K562 (cell line): ENCODE data around the gene HSPH1. TPM values are rescaled to one million over a fixed set of nuclear protein-coding genes. Genes with fewer than 3 reads are reported as not detected.

Experiments used
- ATAC-seq: fragments of 200-7000 bp; cut with Tn5 transposase; 3 replicates; pipeline ENCODE4 v1.9.1; 2020; ENCODE audit warnings: moderate library complexity
- BruUV-seq: library from RNA; stranded (reverse); fragments of 400-500 nt; replicated peaks from 2 replicates; lab custom pipeline; 2021; lab: Mats Ljungman, UMichigan
- CTCF ChIA-PET: fragments of 300-600 bp; formaldehyde crosslinking; extraction: SDS; loops from one replicate; lab custom pipeline; 2021; ENCODE audit warnings: low intra/inter-chr PET ratio; lab: Yijun Ruan, JAX
- POLR2A ChIA-PET: fragments of 300-600, 350-650 bp; sonication (Branson Sonifier 250); formaldehyde crosslinking; extraction: SDS; loops from one replicate; lab custom pipeline; 2021; ENCODE audit warnings: antibody characterized with exemption, inconsistent platforms; lab: Yijun Ruan, JAX
- DNase-seq, 4 experiments: peaks; one replicate each; pipeline versions ENCODE4 v3.0.0 to v3.0.0-alpha.2; 2011 to 2018; ENCODE audit warnings: low spot score in 3 of 4, mixed read lengths in 3 of 4; ENCODE audit errors: extremely low read depth in 1 of 4
- FAIRE-seq: peaks from 2 replicates; lab custom pipeline; 2011; peaks lifted over from hg19 to GRCh38; lab: Jason Lieb, UNC
- H2AFZ ChIP-seq: 2 replicates; pipeline ENCODE4 v1.6.0; 2011; ENCODE audit warnings: low read depth, low read length, control low read depth, inconsistent platforms
- H3K27ac ChIP-seq: fragments of 200-600 bp; 3 replicates; pipeline ENCODE4 v1.8.0; 2011; ENCODE audit warnings: low read depth, mild to moderate bottlenecking, control low read depth, inconsistent platforms, low read length, moderate library complexity, mixed read lengths; ENCODE audit errors: extremely low read depth
- H3K27me3 ChIP-seq, 2 experiments: fragments of 300-600 bp in 1 of 2; 2 replicates in 1 of 2; 3 replicates in 1 of 2; pipeline versions ENCODE4 v1.6.0 to v1.8.0; 2011; ENCODE audit warnings: inconsistent platforms in 2 of 2, low read length in 2 of 2, mild to moderate bottlenecking in 1 of 2, mixed read lengths in 1 of 2, moderate library complexity in 1 of 2; ENCODE audit not compliant: control insufficient read depth in 2 of 2, insufficient read depth in 2 of 2
- H3K36me3 ChIP-seq: fragments of 300-600 bp; 3 replicates; pipeline ENCODE4 v1.8.0; 2011; ENCODE audit warnings: mild to moderate bottlenecking, low read length, inconsistent platforms; ENCODE audit not compliant: control insufficient read depth, insufficient read depth
- H3K4me1 ChIP-seq, 2 experiments: fragments of 200-600 bp in 1 of 2; replicated peaks in 1 of 2; 2 replicates in 1 of 2; 3 replicates in 1 of 2; pipeline versions ENCODE4 v1.5.1 to v1.8.0; 2011; ENCODE audit warnings: inconsistent platforms in 2 of 2, low read length in 2 of 2, mild to moderate bottlenecking in 1 of 2, mixed read lengths in 1 of 2, moderate library complexity in 1 of 2; ENCODE audit not compliant: control insufficient read depth in 2 of 2, insufficient read depth in 2 of 2
- H3K4me2 ChIP-seq: 2 replicates; pipeline ENCODE4 v1.6.1; 2011; ENCODE audit warnings: low read length, control low read depth, inconsistent platforms, mixed read lengths; ENCODE audit not compliant: insufficient read depth
- H3K4me3 ChIP-seq: fragments of 200-600 bp; sonication (generic), shearing (Covaris generic); 2 replicates; pipeline ENCODE4 v1.5.1; 2016; ENCODE audit warnings: control low read depth, inconsistent platforms
- H3K79me2 ChIP-seq: fragments of 200-600 bp; 3 replicates; pipeline ENCODE4 v1.8.0; 2011; ENCODE audit warnings: low read length, inconsistent platforms; ENCODE audit not compliant: control insufficient read depth, insufficient read depth
- H3K9ac ChIP-seq, 2 experiments: 2 replicates each; pipeline versions ENCODE4 v1.6.0 to v1.6.1; 2011; ENCODE audit warnings: low read depth in 2 of 2, low read length in 2 of 2, control low read depth in 1 of 2, inconsistent platforms in 1 of 2, mild to moderate bottlenecking in 1 of 2, mixed read lengths in 1 of 2; ENCODE audit not compliant: insufficient read depth in 1 of 2
- H3K9me1 ChIP-seq: one replicate; pipeline ENCODE4 v1.6.0; 2011; ENCODE audit warnings: inconsistent platforms, mild to moderate bottlenecking, low read length, moderate library complexity; ENCODE audit not compliant: control insufficient read depth, insufficient read depth
- H3K9me3 ChIP-seq: replicated peaks from 2 replicates; pipeline ENCODE4 v1.5.1; 2011; ENCODE audit warnings: low read depth, low read length, inconsistent platforms; ENCODE audit not compliant: control insufficient read depth, insufficient read depth
- H4K20me1 ChIP-seq: replicated peaks from 2 replicates; pipeline ENCODE4 v1.6.1; 2011; ENCODE audit warnings: low read length, inconsistent platforms, mixed read lengths; ENCODE audit not compliant: control insufficient read depth, insufficient read depth
- ATF1 ChIP-seq, 2 experiments: fragments of 450-650 bp in 1 of 2; IDR thresholded peaks; 2 replicates each; pipeline ENCODE4 v1.6.1; 2016; ENCODE audit warnings: missing compliant biosample characterization in 1 of 2, missing genetic modification characterization in 1 of 2
- CBX8 ChIP-seq: fragments of 200-600 bp; sonication (generic); IDR thresholded peaks from 2 replicates; pipeline ENCODE4 v1.6.1; 2012; ENCODE audit warnings: borderline replicate concordance, mixed run types, low read depth, mild to moderate bottlenecking, moderate library complexity, mixed read lengths, low read length, control low read depth, inconsistent platforms; ENCODE audit not compliant: poor library complexity, severe bottlenecking; ENCODE audit errors: extremely low read depth
- E2F8 ChIP-seq: fragments of 450-650 bp; IDR thresholded peaks from 2 replicates; pipeline ENCODE4 v1.7.1; 2018; ENCODE audit warnings: mild to moderate bottlenecking, low read depth; ENCODE audit not compliant: partially characterized antibody
- TAF9B ChIP-seq: fragments of 450-650 bp; IDR thresholded peaks from 2 replicates; pipeline ENCODE4 v1.6.1; 2018; ENCODE audit warnings: mild to moderate bottlenecking; ENCODE audit not compliant: partially characterized antibody
- TRIM24 ChIP-seq, 2 experiments: fragments of 450-650 bp; IDR thresholded peaks; 2 replicates each; pipeline ENCODE4 v1.6.1; 2016
- WGBS: fragments of 100-300 bp; shearing (Covaris generic); methylation state at CpG from one replicate; pipeline ENCODE4 v1.1.6; 2016; ENCODE audit warnings: low coverage, mixed read lengths; ENCODE audit not compliant: insufficient coverage; ENCODE audit errors: missing lambda C conversion rate; 5-methylcytosine and 5-hydroxymethylcytosine counted together
- in situ Hi-C: fragments of 300-500 bp; cut with MboI; formaldehyde crosslinking; loops from 4 replicates; pipeline ENCODE4 v1.15.0; 2018; ENCODE audit warnings: inconsistent platforms, mixed read lengths
- intact Hi-C: fragments of 100-400 bp; cut with micrococcal nuclease; formaldehyde crosslinking; loops from 2 replicates; pipeline ENCODE4 v1.14.2; 2022
- polyA plus RNA-seq, 8 experiments: library from polyadenylated mRNA; depleted of rRNA in 4 of 8; stranded (reverse) in 5 of 8; unstranded in 3 of 8; fragments of >200 nt; fragmentation: Nextera tagmentation in 2 of 8; fragmentation: Illumina TruSeq in 1 of 8; extraction: Ambion mirVana in 2 of 8; extraction: Trizol in 1 of 8; gene quantifications; 2 replicates each; pipeline versions ENCODE4 v1.2.1 to v1.2.3, GENCODE V29; 2011 to 2014; ENCODE audit warnings: inconsistent platforms in 1 of 8, missing spikeins in 1 of 8
- total RNA-seq, 7 experiments: library from RNA; depleted of rRNA in 6 of 7; stranded (reverse); fragments of >200 nt in 6 of 7; fragmentation: Illumina TruSeq in 2 of 7; extraction: Trizol in 2 of 7; gene quantifications; 2 replicates each; pipeline versions ENCODE4 v1.2.1 to v1.2.3, GENCODE V29; 2011 to 2021; ENCODE audit warnings: low replicate concordance in 1 of 7

Gene HSPH1
- total and polyA plus RNA-seq, 9 of the 15 experiments (the other 6 are each of a cell fraction or from before 2014, with no cell fraction given) = 34.6 to 104 (median 64.7) TPM

GRCh38 chr13:31166591-31166990 is 4.9 kb upstream of the HSPH1 start:
- in situ Hi-C loops = no loop called here
- ChIA-PET CTCF (no interaction called here), POLR2A (no interaction called here)
- no peak for DNase-seq
- Histone ChIP-seq H3K9ac (no peak overlapping the region), H3K4me3 (no peak overlapping the region), H3K4me1 (peaks cover 0 to 4% of the 10 kb centered on the region in 2 experiments; a peak in 1 of 5 replicates), H3K27ac (no peak overlapping the region), H3K4me2 (no peak overlapping the region), H3K36me3 (no peaks in the 10 kb centered on the region), H3K79me2 (peaks cover 11% of the 10 kb centered on the region; the same call in 2 of the 3 replicates), H2AFZ (no peak overlapping the region), H3K9me1 (no peaks in the 10 kb centered on the region), H4K20me1 (no peaks in the 10 kb centered on the region), H3K27me3 (no peaks in the 10 kb centered on the region), H3K9me3 (no peaks in the 10 kb centered on the region)
- no peak for FAIRE-seq
- no peak for ATAC-seq
- 50% methylated on average over 3 of the region's 3 CpGs for WGBS
- TF ChIP-seq E2F8 (no peak), ATF1 (CRISPR knock-in tag; IDR thresholded peaks at IDR 0.05) (no peak), ATF1 (tag; IDR thresholded peaks at IDR 0.05) (no peak), TRIM24 (IDR thresholded peaks at IDR 0.05) (no peak), TAF9B (no peak), CBX8 (no peak)
- BruUV-seq = no TSS peak
- intact Hi-C loops = no loop called here
